Measurements from ENCODE around the gene EXOC6.

- no peak for TF ChIP-seq EZH2 (IDR thresholded peaks at IDR 0.05)
- TF ChIP-seq POLR2AphosphoS5 (IDR thresholded peaks at IDR 0.05; ENCODE audit: borderline replicate concordance, low read depth, low read length): no peak
Measured at GRCh38 chr10:93039721-93040120, 191.4 kb downstream of the EXOC6 start.

Measured in SK-N-MC (cell line).